Natural killer cell (primary cell): Measurements from ENCODE around the gene STX5. TPM values are rescaled to one million over a fixed set of nuclear protein-coding genes. Genes with fewer than 3 reads are reported as not detected.

Source experiments
- ATAC-seq, 3 donors: fragments of 150-1000 bp in 2 of 3; fragments of 200-7000 bp in 1 of 3; cut with Tn5 transposase; 1 replicate in 1 of 3; 2 replicates in 2 of 3; pipeline ENCODE4 v1.10.0; 2021; ENCODE audit warnings: mild to moderate bottlenecking in 2 of 3, moderate library complexity in 2 of 3
- DNase-seq, 2 donors: peaks; one replicate each; pipeline versions ENCODE4 v3.0.0 to v3.0.0-alpha.2; 2013 to 2021; ENCODE audit warnings: mixed read lengths in 1 of 2
- H3K27ac ChIP-seq: one replicate; pipeline ENCODE4 v1.5.1; 2013; ENCODE audit warnings: mild to moderate bottlenecking, low read length
- H3K27me3 ChIP-seq: one replicate; pipeline ENCODE4 v1.6.1; 2013; ENCODE audit warnings: low read length; ENCODE audit not compliant: control insufficient read depth, insufficient read depth
- H3K36me3 ChIP-seq: one replicate; pipeline ENCODE4 v1.6.1; 2013; ENCODE audit warnings: low read length; ENCODE audit not compliant: control insufficient read depth, insufficient read depth
- H3K4me1 ChIP-seq: one replicate; pipeline ENCODE4 v1.6.1; 2013; ENCODE audit warnings: low read length; ENCODE audit not compliant: control insufficient read depth, insufficient read depth
- H3K4me3 ChIP-seq: one replicate; pipeline ENCODE4 v1.5.1; 2013; ENCODE audit warnings: low read length
- H3K9me3 ChIP-seq: one replicate; pipeline ENCODE4 v1.6.1; 2013; ENCODE audit warnings: low read length; ENCODE audit not compliant: control insufficient read depth, insufficient read depth
- H3K27ac Mint-ChIP-seq, 2 donors: one replicate each; pipeline ENCODE4 v1.8.0; 2022; ENCODE audit warnings: mild to moderate bottlenecking in 2 of 2, mixed read lengths in 2 of 2, moderate library complexity in 1 of 2
- H3K27me3 Mint-ChIP-seq, 2 donors: one replicate each; pipeline ENCODE4 v1.8.0; 2022; ENCODE audit warnings: low read depth in 2 of 2, mixed read lengths in 2 of 2
- H3K36me3 Mint-ChIP-seq: one replicate; pipeline ENCODE4 v1.8.0; 2022; ENCODE audit warnings: mixed read lengths
- H3K4me1 Mint-ChIP-seq, 2 donors: one replicate each; pipeline ENCODE4 v1.8.0; 2022; ENCODE audit warnings: mixed read lengths in 2 of 2
- H3K4me3 Mint-ChIP-seq: one replicate; pipeline ENCODE4 v1.8.0; 2022; ENCODE audit warnings: mild to moderate bottlenecking, moderate library complexity, mixed read lengths
- H3K9me3 Mint-ChIP-seq, 2 donors: one replicate each; pipeline ENCODE4 v1.8.0; 2022; ENCODE audit warnings: mixed read lengths in 2 of 2
- WGBS: methylation state at CpG from one replicate; pipeline ENCODE4 v1.1.7; 2013; ENCODE audit warnings: missing lambda C conversion rate; ENCODE audit not compliant: insufficient coverage; 5-methylcytosine and 5-hydroxymethylcytosine counted together
- intact Hi-C: fragments of 100-400 bp; cut with micrococcal nuclease; formaldehyde crosslinking; loops from one replicate; pipeline ENCODE4 v1.14.2; 2022
- total RNA-seq, 4 donors: library from RNA; stranded (reverse); fragments of 120-200 nt in 1 of 4; gene quantifications; one replicate each; pipeline versions ENCODE4 v1.2.3 to v1.2.4, GENCODE V29; 2013 to 2022
- TF ChIP-seq, protein P1 (sequence below): fragments of 200-600 bp; IDR thresholded peaks from one replicate; pipeline ENCODE4 v1.8.0; 2022; ENCODE audit warnings: antibody characterized with exemption

The STX5 gene
- total RNA-seq, 3 donors from 2014 or later (not counting 1 experiment from before 2014, with no cell fraction given), result 138 to 171 (median 166) TPM

DNA sequence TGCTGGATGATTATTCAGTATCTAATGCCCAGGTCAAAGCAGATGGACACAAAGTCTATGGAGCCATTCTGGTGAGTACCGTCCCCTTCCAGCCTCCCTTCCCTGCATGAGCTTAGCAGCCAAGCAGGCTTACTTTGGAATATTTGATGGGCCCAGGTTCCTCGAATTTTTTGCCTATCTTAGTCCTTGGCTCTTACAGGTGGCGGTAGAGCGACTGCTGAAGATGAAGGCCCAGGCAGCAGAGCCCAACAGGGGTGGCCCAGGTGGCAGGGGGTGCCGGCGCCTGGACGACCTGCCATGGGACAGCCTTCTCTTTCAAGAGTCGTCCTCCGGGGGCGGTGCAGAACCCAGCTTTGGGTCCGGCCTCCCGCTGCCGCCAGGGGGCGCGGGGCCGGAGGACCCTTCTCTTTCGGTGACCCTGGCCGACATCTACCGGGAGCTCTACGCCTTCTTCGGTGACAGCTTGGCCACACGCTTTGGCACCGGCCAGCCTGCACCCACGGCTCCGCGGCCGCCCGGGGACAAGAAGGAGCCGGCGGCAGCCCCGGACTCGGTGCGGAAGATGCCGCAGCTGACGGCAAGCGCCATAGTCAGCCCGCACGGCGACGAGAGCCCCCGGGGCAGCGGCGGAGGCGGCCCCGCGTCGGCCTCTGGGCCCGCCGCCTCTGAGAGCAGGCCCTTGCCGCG is 45.4 kb downstream of the STX5 start:
- peak; percentile 69 to 84 (median 70) for ATAC-seq
- H3K4me1 Mint-ChIP-seq, result peaks cover 29 to 42% of the 10 kb centered on the region in 2 donors
- no peaks in the 10 kb centered on the region for H3K36me3 Mint-ChIP-seq

DNA sequence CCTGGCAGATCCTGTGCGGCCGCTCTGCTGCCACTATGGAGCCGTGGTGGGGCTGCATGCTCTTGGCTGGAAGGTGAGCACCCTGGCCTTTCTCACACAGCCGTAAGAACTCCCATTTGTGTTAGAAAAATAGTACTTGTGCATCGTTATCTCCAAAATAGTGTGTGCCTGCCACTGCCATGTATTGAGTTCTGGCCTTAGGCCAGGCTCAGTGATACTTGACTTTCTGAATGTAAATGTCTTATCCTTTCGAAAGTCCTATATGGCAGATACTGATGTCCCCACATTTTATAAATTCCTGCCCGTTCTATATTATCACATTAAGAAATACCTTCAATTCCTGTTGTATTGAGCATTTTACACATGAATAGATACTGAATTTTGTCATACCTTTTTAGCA is 49.1 kb downstream of the STX5 start:
- no peak overlapping the region for H3K4me3 Mint-ChIP-seq
- Histone ChIP-seq H3K4me3 (no peak overlapping the region), H3K4me1 (peaks cover 9% of the 10 kb centered on the region), H3K9me3 (no peaks in the 10 kb centered on the region), H3K27ac (no peak overlapping the region), H3K27me3 (no peaks in the 10 kb centered on the region), H3K36me3 (no peaks in the 10 kb centered on the region)
- ATAC-seq (no peak), DNase-seq (no peak)
- no peaks in the 10 kb centered on the region for H3K36me3 Mint-ChIP-seq
- peak overlapping the region in 1 of 2 donors; percentile 34 for H3K27ac Mint-ChIP-seq
- intact Hi-C loops, result no loop called here
- H3K9me3 Mint-ChIP-seq, result no peaks in the 10 kb centered on the region
- WGBS, result 96% methylated on average over 7 of the region's 7 CpGs
- H3K27me3 Mint-ChIP-seq, result no peaks in the 10 kb centered on the region
- TF ChIP-seq, protein P1, sequence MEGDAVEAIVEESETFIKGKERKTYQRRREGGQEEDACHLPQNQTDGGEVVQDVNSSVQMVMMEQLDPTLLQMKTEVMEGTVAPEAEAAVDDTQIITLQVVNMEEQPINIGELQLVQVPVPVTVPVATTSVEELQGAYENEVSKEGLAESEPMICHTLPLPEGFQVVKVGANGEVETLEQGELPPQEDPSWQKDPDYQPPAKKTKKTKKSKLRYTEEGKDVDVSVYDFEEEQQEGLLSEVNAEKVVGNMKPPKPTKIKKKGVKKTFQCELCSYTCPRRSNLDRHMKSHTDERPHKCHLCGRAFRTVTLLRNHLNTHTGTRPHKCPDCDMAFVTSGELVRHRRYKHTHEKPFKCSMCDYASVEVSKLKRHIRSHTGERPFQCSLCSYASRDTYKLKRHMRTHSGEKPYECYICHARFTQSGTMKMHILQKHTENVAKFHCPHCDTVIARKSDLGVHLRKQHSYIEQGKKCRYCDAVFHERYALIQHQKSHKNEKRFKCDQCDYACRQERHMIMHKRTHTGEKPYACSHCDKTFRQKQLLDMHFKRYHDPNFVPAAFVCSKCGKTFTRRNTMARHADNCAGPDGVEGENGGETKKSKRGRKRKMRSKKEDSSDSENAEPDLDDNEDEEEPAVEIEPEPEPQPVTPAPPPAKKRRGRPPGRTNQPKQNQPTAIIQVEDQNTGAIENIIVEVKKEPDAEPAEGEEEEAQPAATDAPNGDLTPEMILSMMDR, result no peak
- peaks cover 8 to 14% of the 10 kb centered on the region in 2 donors for H3K4me1 Mint-ChIP-seq

More for the DNA sequence above, 45.4 kb downstream of the STX5 start:
- H3K27me3 ChIP-seq, result no peaks in the 10 kb centered on the region
- H3K9me3 Mint-ChIP-seq, result no peaks in the 10 kb centered on the region
- H3K27me3 Mint-ChIP-seq, result no peaks in the 10 kb centered on the region
- H3K36me3 ChIP-seq, result peaks cover 13% of the 10 kb centered on the region
- intact Hi-C loops, result loop anchor here (1.0 to 2.0 kb wide), 6 partner anchors 15 to 362 kb away; partner anchors contain the start of genes TAF6L and ZBTB3
- H3K4me3 ChIP-seq, result peak overlapping the region; percentile 99
- 2% methylated on average over 51 of the region's 51 CpGs for whole genome bisulfite sequencing
- H3K27ac ChIP-seq, result peak overlapping the region; percentile 91
- H3K4me1 ChIP-seq, result peaks cover 39% of the 10 kb centered on the region
- DNase-seq, result peak; percentile 89 to 92
- H3K9me3 ChIP-seq, result no peaks in the 10 kb centered on the region
- H3K4me3 Mint-ChIP-seq, result peak overlapping the region; percentile 89
- H3K27ac Mint-ChIP-seq, result peak overlapping the region; percentile 94 to 96
- TF ChIP-seq, protein P1, result peak; percentile 99

DNA sequence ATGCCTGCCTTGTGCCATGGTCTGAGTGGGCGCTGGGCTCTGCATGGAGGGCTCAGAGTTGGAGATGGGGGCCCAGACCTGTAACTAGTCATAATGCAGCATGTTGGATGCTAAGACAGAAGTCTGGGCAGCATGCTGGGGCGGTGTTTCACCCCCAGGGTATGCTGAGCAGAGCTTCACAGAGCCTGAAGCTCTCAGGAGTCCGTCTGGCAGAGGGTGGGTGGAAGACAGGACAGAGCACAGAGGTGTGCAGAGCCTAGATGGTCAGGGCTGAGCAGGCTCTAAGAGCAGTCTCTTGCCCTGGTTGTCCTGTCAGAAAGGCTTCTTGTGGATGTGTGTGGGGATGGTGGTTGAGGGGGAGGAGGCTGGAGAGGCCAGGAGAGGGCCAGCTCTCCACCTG is 53.4 kb downstream of the STX5 start:
- Mint-ChIP-seq H3K27ac (no peak overlapping the region), H3K36me3 (no peaks in the 10 kb centered on the region), H3K4me1 (peaks cover 0 to 5% of the 10 kb centered on the region in 2 donors), H3K9me3 (no peaks in the 10 kb centered on the region), H3K4me3 (no peak overlapping the region), H3K27me3 (no peaks in the 10 kb centered on the region)
- H3K27ac ChIP-seq, result no peak overlapping the region
- no peaks in the 10 kb centered on the region for H3K9me3 ChIP-seq
- intact Hi-C loops, result no loop called here
- DNase-seq (no peak), ATAC-seq (peak in 1 of 3 donors; percentile 14)
- H3K27me3 ChIP-seq, result no peaks in the 10 kb centered on the region
- peaks cover 3% of the 10 kb centered on the region for H3K4me1 ChIP-seq
- no peak overlapping the region for H3K4me3 ChIP-seq
- 91% methylated on average over 3 of the region's 3 CpGs for WGBS
- TF ChIP-seq, protein P1, result no peak
- H3K36me3 ChIP-seq, result peaks cover 7% of the 10 kb centered on the region
